GM19193 (cell line): ENCODE measurements around the gene HOXC11.

Experiments
- POLR2A ChIP-seq: IDR thresholded peaks from 4 replicates; pipeline ENCODE4 v1.6.1; 2011; ENCODE audit not compliant: insufficient read depth, insufficient read length; ENCODE audit errors: extremely low read depth

The HOXC11 gene

GRCh38 chr12:53982648-53983567 is 10.0 kb downstream of the HOXC11 start:
- no peak for TF ChIP-seq POLR2A

GRCh38 chr12:53983568-53983949 is 10.6 kb downstream of the HOXC11 start:
- TF ChIP-seq POLR2A = no peak

- no peak for TF ChIP-seq POLR2A
These were observed 11.1 kb downstream of the HOXC11 start for GRCh38 chr12:53983950-53984572.

GRCh38 chr12:53984901-53985691 is 12.2 kb downstream of the HOXC11 start, which contains the start of gene HOXC10:
HOXC10 (plus strand) TSS chr12:53985146; CDS start chr12:53985260, 114 bp downstream.
- TF ChIP-seq POLR2A = no peak

GRCh38 chr12:53985692-53985993 is 12.7 kb downstream of the HOXC11 start:
- TF ChIP-seq POLR2A = no peak

GRCh38 chr12:53985994-53986685 is 13.2 kb downstream of the HOXC11 start:
- no peak for TF ChIP-seq POLR2A

- no peak for TF ChIP-seq POLR2A
These were observed 14.0 kb downstream of the HOXC11 start for GRCh38 chr12:53986686-53987483.

GRCh38 chr12:53987787-53988230 is 14.9 kb downstream of the HOXC11 start:
- TF ChIP-seq POLR2A = no peak

GRCh38 chr12:53988541-53989226 is 15.8 kb downstream of the HOXC11 start:
- TF ChIP-seq POLR2A = no peak

GRCh38 chr12:53989227-53990113 is 16.5 kb downstream of the HOXC11 start:
- TF ChIP-seq POLR2A = no peak

GRCh38 chr12:53990311-53991076 is 17.6 kb downstream of the HOXC11 start:
- TF ChIP-seq POLR2A = no peak

- TF ChIP-seq POLR2A = no peak
These were observed 18.1 kb downstream of the HOXC11 start for GRCh38 chr12:53991077-53991460.
